GM12875 (cell line): ENCODE measurements around the gene NR2C2.

Experiments used
- H3K4me3 ChIP-seq: one replicate; pipeline ENCODE4 v1.5.1; 2011; ENCODE audit warnings: low read depth, low read length, control low read depth
- CTCF ChIP-seq: IDR thresholded peaks from 2 replicates; pipeline ENCODE4 v1.5.1; 2011; ENCODE audit warnings: low read depth, mild to moderate bottlenecking, control low read depth, inconsistent platforms, low read length, moderate library complexity, borderline replicate concordance; ENCODE audit not compliant: insufficient read depth

Gene NR2C2

DNA sequence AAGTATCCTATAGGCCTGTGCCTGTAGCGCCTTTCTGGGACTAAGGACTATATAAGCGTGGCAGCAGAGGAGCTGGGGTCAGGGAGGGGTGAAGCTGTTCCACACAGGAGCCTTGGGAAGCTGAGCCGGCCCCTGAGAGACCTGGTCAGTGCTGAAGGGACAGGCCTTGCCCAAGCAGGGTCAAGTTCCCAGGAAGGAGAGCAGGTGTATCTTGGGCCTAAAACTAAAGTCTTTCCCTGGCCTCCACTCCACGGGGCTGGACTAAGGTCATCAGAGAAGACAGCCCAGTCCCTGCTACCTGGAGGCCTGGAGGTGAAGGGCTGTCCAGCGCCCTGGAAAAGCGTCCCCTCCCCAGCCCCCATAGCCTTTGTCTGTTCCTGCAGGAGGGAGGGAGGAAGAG, 23.9 kb upstream of the NR2C2 start:
- H3K4me3 ChIP-seq, result no peak overlapping the region
- no peak for TF ChIP-seq CTCF

GRCh38 chr3:14925729-14926591, 21.4 kb upstream of the NR2C2 start:
- peak; percentile 60 for TF ChIP-seq CTCF
- no peak overlapping the region for H3K4me3 ChIP-seq

DNA sequence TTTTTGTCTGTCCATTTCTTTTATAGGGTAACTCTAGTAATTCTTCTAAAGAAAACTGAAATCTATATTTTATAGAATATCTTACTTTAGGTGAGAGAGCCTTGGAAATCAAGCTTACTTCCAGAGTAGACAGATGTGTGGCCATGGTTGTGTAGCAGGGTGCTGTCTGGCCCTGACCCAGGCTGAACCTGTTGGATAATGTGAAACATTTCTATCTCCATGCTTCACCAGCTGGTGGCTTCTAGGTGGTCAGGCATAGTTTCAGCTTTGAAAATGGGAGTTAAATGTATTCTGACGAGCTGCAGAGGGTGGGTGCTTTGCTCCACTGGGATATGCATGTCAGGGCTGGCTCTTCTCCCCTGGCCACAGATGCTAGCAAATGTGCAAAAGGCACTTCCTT, 20.8 kb upstream of the NR2C2 start:
- TF ChIP-seq CTCF, result no peak
- no peak overlapping the region for H3K4me3 ChIP-seq

- no peak for TF ChIP-seq CTCF
- no peak overlapping the region for H3K4me3 ChIP-seq
These were observed 20.1 kb upstream of the NR2C2 start for GRCh38 chr3:14927308-14927707.

DNA sequence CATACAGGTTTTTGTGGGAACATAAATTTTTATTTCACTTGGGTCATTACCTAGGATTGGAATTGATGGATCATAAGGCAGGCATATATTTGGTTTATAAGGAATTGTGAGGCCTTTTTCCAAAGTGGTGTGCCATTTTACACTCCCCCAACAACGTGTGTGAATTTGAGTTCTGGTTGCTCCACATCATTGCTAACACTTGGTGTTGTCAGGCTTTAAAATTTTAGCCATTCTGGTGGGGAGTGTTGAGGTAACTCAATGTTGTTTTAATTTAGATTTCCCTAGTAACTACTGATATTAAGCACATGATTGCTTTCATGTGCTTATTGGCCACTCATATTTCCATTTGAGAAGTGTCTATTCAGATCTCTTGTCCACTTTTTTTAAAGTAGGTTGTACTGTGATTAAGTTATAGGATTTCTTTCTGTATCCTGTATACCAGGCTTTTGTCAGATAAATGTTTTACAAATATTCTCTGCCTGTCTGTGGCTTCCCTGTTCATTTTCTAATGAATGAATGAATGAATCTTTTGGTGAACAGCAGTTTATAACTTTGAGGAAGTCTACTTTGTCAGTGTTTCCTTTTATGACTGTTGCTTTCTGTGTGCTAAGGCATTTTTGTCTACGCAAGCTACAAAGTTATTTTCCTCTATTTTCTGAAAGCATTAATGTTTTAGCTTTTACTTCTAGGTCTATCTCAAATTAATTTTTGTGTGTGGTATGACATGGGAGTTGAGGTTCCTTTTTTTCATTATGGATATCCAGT, 17.9 kb upstream of the NR2C2 start:
- no peak for TF ChIP-seq CTCF
- H3K4me3 ChIP-seq, result no peak overlapping the region

- H3K4me3 ChIP-seq, result no peak overlapping the region
- no peak for TF ChIP-seq CTCF
These were observed 13.5 kb upstream of the NR2C2 start for GRCh38 chr3:14933820-14934425.
